Measurements from ENCODE around the gene HSPA1B. TPM values are rescaled to one million over a fixed set of nuclear protein-coding genes. Genes with fewer than 3 reads are reported as not detected.

HSPA1B gene
- polyA plus RNA-seq, 1 donor = 48.9 TPM

DNA sequence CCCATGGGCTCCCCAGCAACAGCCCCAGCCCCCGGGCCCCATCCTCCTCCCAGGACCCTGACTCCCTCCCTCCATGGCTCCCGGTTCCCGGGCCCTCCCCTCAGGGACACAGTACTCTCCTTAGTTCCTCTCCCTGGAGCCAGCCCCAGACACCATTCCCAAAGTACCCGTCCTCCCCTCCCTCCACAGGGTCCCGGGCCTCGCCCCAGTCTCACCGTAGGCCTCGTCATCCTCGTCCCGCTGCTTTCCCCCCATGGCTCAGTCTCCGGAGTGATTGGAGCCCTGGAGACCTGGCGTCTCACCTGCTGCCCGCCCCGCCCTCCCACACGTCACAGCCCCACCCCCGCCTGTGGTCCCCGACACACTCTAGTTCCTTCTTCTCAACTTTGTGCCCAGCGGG, 51.2 kb downstream of the HSPA1B start, which contains the start of gene SLC44A4:
SLC44A4 (minus strand) TSS at position 272 of the 400 bp plus-strand sequence; CDS start at position 255, 17 bp downstream.
- no peak for DNase-seq (ENCODE audit: low read depth)

DNA sequence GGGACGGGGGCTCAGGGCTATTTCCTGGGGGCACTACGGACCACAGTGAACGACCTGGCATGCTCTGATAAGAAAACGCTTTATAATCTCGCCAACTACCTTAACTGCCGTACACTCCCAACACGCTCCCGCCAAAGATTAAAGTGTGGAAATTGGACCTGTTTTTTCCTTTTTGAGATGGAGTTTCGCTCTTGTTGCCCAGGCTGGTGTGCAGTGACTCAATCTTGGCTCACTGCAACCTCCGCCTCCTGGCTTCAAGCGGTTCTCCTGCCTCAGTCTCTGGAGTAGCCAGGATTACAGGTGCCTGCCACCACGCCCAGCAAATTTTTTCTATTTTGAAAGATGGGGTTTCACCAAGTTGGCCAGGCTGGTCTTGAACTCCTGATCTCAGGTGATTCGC, 51.6 kb downstream of the HSPA1B start:
- no peak for DNase-seq (ENCODE audit: low read depth)

Other genes starting within 250 kb of the HSPA1B start
- 1.1 TPM for gene LTB, start 245.3 kb upstream of the HSPA1B start, polyA plus RNA-seq (ENCODE audit: insufficient read length)
- 7.4 TPM for gene LST1, start 241.5 kb upstream of the HSPA1B start, polyA plus RNA-seq (ENCODE audit: insufficient read length)
- 0.24 TPM for gene NCR3, start 234.7 kb upstream of the HSPA1B start, polyA plus RNA-seq (ENCODE audit: insufficient read length)
- gene AIF1, start 212.5 kb upstream of the HSPA1B start, polyA plus RNA-seq (ENCODE audit: insufficient read length) = 13.4 TPM
- 133 TPM for gene PRRC2A, start 207.0 kb upstream of the HSPA1B start, polyA plus RNA-seq (ENCODE audit: insufficient read length)
- gene BAG6, start 175.1 kb upstream of the HSPA1B start, polyA plus RNA-seq (ENCODE audit: insufficient read length) = 200 TPM
- gene APOM, start 171.8 kb upstream of the HSPA1B start, polyA plus RNA-seq (ENCODE audit: insufficient read length) = 4.3 TPM
- 12.1 TPM for gene C6orf47, start 167.0 kb upstream of the HSPA1B start, polyA plus RNA-seq (ENCODE audit: insufficient read length)
- 14.1 TPM for gene GPANK1, start 162.7 kb upstream of the HSPA1B start, polyA plus RNA-seq (ENCODE audit: insufficient read length)
- gene CSNK2B, start 161.7 kb upstream of the HSPA1B start, polyA plus RNA-seq (ENCODE audit: insufficient read length) = 125 TPM
- gene LY6G5B, start 157.8 kb upstream of the HSPA1B start, polyA plus RNA-seq (ENCODE audit: insufficient read length) = 11.5 TPM
- gene LY6G5C, start 146.7 kb upstream of the HSPA1B start, polyA plus RNA-seq (ENCODE audit: insufficient read length) = 2.7 TPM
- 43.8 TPM for gene ABHD16A, start 124.4 kb upstream of the HSPA1B start, polyA plus RNA-seq (ENCODE audit: insufficient read length)
- not detected for gene LY6G6F, start 120.9 kb upstream of the HSPA1B start, polyA plus RNA-seq (ENCODE audit: insufficient read length)
- 0.47 TPM for gene LY6G6D, start 112.4 kb upstream of the HSPA1B start, polyA plus RNA-seq (ENCODE audit: insufficient read length)
- gene LY6G6C, start 106.0 kb upstream of the HSPA1B start, polyA plus RNA-seq (ENCODE audit: insufficient read length) = 0.62 TPM
- 1.2 TPM for gene MPIG6B, start 104.4 kb upstream of the HSPA1B start, polyA plus RNA-seq (ENCODE audit: insufficient read length)
- 108 TPM for gene DDAH2, start 98.4 kb upstream of the HSPA1B start, polyA plus RNA-seq (ENCODE audit: insufficient read length)
- 102 TPM for gene CLIC1, start 91.2 kb upstream of the HSPA1B start, polyA plus RNA-seq (ENCODE audit: insufficient read length)
- gene MSH5, start 87.7 kb upstream of the HSPA1B start, polyA plus RNA-seq (ENCODE audit: insufficient read length) = 14.2 TPM
- gene SAPCD1, start 65.1 kb upstream of the HSPA1B start, polyA plus RNA-seq (ENCODE audit: insufficient read length) = 3.0 TPM
- gene VWA7, start 50.4 kb upstream of the HSPA1B start, polyA plus RNA-seq (ENCODE audit: insufficient read length) = 2.9 TPM
- 46.5 TPM for gene VARS1, start 32.0 kb upstream of the HSPA1B start, polyA plus RNA-seq (ENCODE audit: insufficient read length)
- 55.3 TPM for gene LSM2, start 20.8 kb upstream of the HSPA1B start, polyA plus RNA-seq (ENCODE audit: insufficient read length)
- gene HSPA1L, start 12.5 kb upstream of the HSPA1B start, polyA plus RNA-seq (ENCODE audit: insufficient read length) = 5.0 TPM
- gene HSPA1A, start 12.2 kb upstream of the HSPA1B start, polyA plus RNA-seq (ENCODE audit: insufficient read length) = 72.3 TPM
- gene NEU1, start 35.1 kb downstream of the HSPA1B start, polyA plus RNA-seq (ENCODE audit: insufficient read length) = 15.0 TPM
- 0.37 TPM for gene SLC44A4, start 51.3 kb downstream of the HSPA1B start, polyA plus RNA-seq (ENCODE audit: insufficient read length)
- 29.3 TPM for gene EHMT2, start 70.0 kb downstream of the HSPA1B start, polyA plus RNA-seq (ENCODE audit: insufficient read length)
- gene ZBTB12, start 74.3 kb downstream of the HSPA1B start, polyA plus RNA-seq (ENCODE audit: insufficient read length) = 9.5 TPM
- 3.0 TPM for gene C2, start 100.0 kb downstream of the HSPA1B start, polyA plus RNA-seq (ENCODE audit: insufficient read length)
- gene CFB, start 118.4 kb downstream of the HSPA1B start, polyA plus RNA-seq (ENCODE audit: insufficient read length) = 1.0 TPM
- gene NELFE, start 131.2 kb downstream of the HSPA1B start, polyA plus RNA-seq (ENCODE audit: insufficient read length) = 63.3 TPM
- gene SKIC2, start 131.4 kb downstream of the HSPA1B start, polyA plus RNA-seq (ENCODE audit: insufficient read length) = 27.0 TPM
- gene DXO, start 144.4 kb downstream of the HSPA1B start, polyA plus RNA-seq (ENCODE audit: insufficient read length) = 16.9 TPM
- 19.3 TPM for gene C4A, start 154.3 kb downstream of the HSPA1B start, polyA plus RNA-seq (ENCODE audit: insufficient read length)
- gene C4B, start 187.1 kb downstream of the HSPA1B start, polyA plus RNA-seq (ENCODE audit: insufficient read length) = 22.1 TPM
- 1.0 TPM for gene CYP21A2, start 210.7 kb downstream of the HSPA1B start, polyA plus RNA-seq (ENCODE audit: insufficient read length)